HL-60 (cell line): ENCODE results near the gene BMP8B.

Experiments
- DNase-seq, 2 experiments: peaks; one replicate each; pipeline ENCODE4 v3.0.0-alpha.2; 2010 to 2020; ENCODE audit warnings: low read depth in 1 of 2, low spot score in 1 of 2
- H3K27ac ChIP-seq: fragments of 250-450 bp; sonication (Bioruptor Pico); replicated peaks from 2 replicates; pipeline ENCODE4 v1.5.1; 2020; ENCODE audit warnings: mild to moderate bottlenecking, moderate library complexity
- H3K27me3 ChIP-seq: fragments of 250-450 bp; sonication (Bioruptor Pico); 2 replicates; pipeline ENCODE4 v1.5.1; 2021; ENCODE audit warnings: mild to moderate bottlenecking, moderate library complexity; ENCODE audit not compliant: insufficient read depth, poor library complexity, severe bottlenecking
- H3K4me3 ChIP-seq: replicated peaks from 2 replicates; pipeline ENCODE4 v1.5.1; 2011; ENCODE audit warnings: mild to moderate bottlenecking, control low read depth, low read length; ENCODE audit not compliant: insufficient read depth
- CTCF ChIP-seq: IDR thresholded peaks from one replicate; pipeline ENCODE4 v1.5.1; 2011; ENCODE audit warnings: low read length, control low read depth, inconsistent platforms; ENCODE audit not compliant: insufficient read depth
- GABPA ChIP-seq: IDR thresholded peaks from 2 replicates; pipeline ENCODE4 v1.6.1; 2012; ENCODE audit warnings: low read depth
- POLR2AphosphoS5 ChIP-seq: IDR thresholded peaks from 2 replicates; pipeline ENCODE4 v1.6.1; 2012; ENCODE audit warnings: low read depth
- REST ChIP-seq: IDR thresholded peaks from 2 replicates; pipeline ENCODE4 v1.6.1; 2012; ENCODE audit warnings: low read depth; ENCODE audit not compliant: insufficient replicate concordance
- SPI1 ChIP-seq: IDR thresholded peaks from 2 replicates; pipeline ENCODE4 v1.6.1; 2012; ENCODE audit warnings: low read depth, mild to moderate bottlenecking, borderline replicate concordance

BMP8B gene

GRCh38 chr1:39720094-39720999 is 68.3 kb downstream of the BMP8B start:
- peak in 1 of 2 experiments; percentile 13 for DNase-seq
- H3K27ac ChIP-seq = no peak overlapping the region
- TF ChIP-seq REST (no peak), GABPA (no peak), POLR2AphosphoS5 (no peak), SPI1 (no peak), CTCF (no peak)
- no peak overlapping the region for H3K4me3 ChIP-seq
- H3K27me3 ChIP-seq = peaks cover 34% of the 10 kb centered on the region

- Histone ChIP-seq H3K27ac (no peak overlapping the region), H3K27me3 (peaks cover 23% of the 10 kb centered on the region), H3K4me3 (no peak overlapping the region)
- no peak for DNase-seq
- no peak for TF ChIP-seq REST
- no peak for TF ChIP-seq CTCF
- no peak for TF ChIP-seq POLR2AphosphoS5
- TF ChIP-seq GABPA = no peak
- TF ChIP-seq SPI1 = no peak
Measured at GRCh38 chr1:39717809-39718208, 70.9 kb downstream of the BMP8B start.

GRCh38 chr1:39713557-39713956 is 75.1 kb downstream of the BMP8B start:
- no peak overlapping the region for H3K4me3 ChIP-seq
- H3K27ac ChIP-seq = no peak overlapping the region
- TF ChIP-seq GABPA = no peak
- TF ChIP-seq SPI1 = no peak
- no peak for TF ChIP-seq CTCF
- no peak for TF ChIP-seq REST
- no peak for TF ChIP-seq POLR2AphosphoS5
- peaks cover 18% of the 10 kb centered on the region for H3K27me3 ChIP-seq
- DNase-seq = no peak
